H1 (cell line): Measurements from ENCODE around the gene APOL2. TPM values are rescaled to one million over a fixed set of nuclear protein-coding genes. Genes with fewer than 3 reads are reported as not detected.

Source experiments
- CTCF ChIA-PET: fragments of 300-600 bp; sonication (Branson Sonifier 250); formaldehyde crosslinking; loops from one replicate; lab custom pipeline; 2021; ENCODE audit not compliant: partially characterized antibody; lab: Charles Lee
- POLR2A ChIA-PET: fragments of 300-600 bp; sonication (Branson Sonifier 250); formaldehyde crosslinking; loops from one replicate; lab custom pipeline; 2021; ENCODE audit warnings: inconsistent platforms; ENCODE audit not compliant: partially characterized antibody; lab: Charles Lee
- DNase-seq, 2 experiments: peaks; one replicate each; pipeline versions ENCODE4 v3.0.0 to v3.0.0-alpha.2; 2010 to 2022; ENCODE audit warnings: low spot score in 2 of 2, low read depth in 1 of 2, mixed read lengths in 1 of 2
- FAIRE-seq: peaks from 2 replicates; lab custom pipeline; 2011; peaks lifted over from hg19 to GRCh38; lab: Jason Lieb, UNC
- H2AFZ ChIP-seq: 2 replicates; pipeline ENCODE4 v1.8.1; 2012; ENCODE audit warnings: low read length, inconsistent platforms
- H2AK5ac ChIP-seq: 2 replicates; pipeline ENCODE4 v1.6.1; 2013; ENCODE audit warnings: low read depth, low read length
- H2BK120ac ChIP-seq: replicated peaks from 2 replicates; pipeline ENCODE3; 2013; ENCODE audit warnings: low read depth, low read length, inconsistent platforms
- H2BK12ac ChIP-seq: 2 replicates; pipeline ENCODE4 v1.6.1; 2013; ENCODE audit warnings: low read depth, low read length
- H2BK15ac ChIP-seq: 2 replicates; pipeline ENCODE4 v1.6.1; 2013; ENCODE audit warnings: low read length
- H2BK20ac ChIP-seq: 2 replicates; pipeline ENCODE4 v1.6.1; 2013; ENCODE audit warnings: low read length
- H2BK5ac ChIP-seq: 2 replicates; pipeline ENCODE4 v1.6.1; 2013; ENCODE audit warnings: low read depth, low read length
- H3K14ac ChIP-seq: 2 replicates; pipeline ENCODE4 v1.6.1; 2013; ENCODE audit warnings: inconsistent platforms; ENCODE audit not compliant: insufficient read length
- H3K18ac ChIP-seq: 2 replicates; pipeline ENCODE4 v1.6.1; 2013; ENCODE audit warnings: low read length; ENCODE audit errors: extremely low read depth
- H3K23ac ChIP-seq: 2 replicates; pipeline ENCODE4 v1.6.1; 2013; ENCODE audit warnings: inconsistent platforms; ENCODE audit not compliant: insufficient read length
- H3K23me2 ChIP-seq: 2 replicates; pipeline ENCODE4 v1.6.1; 2013; ENCODE audit warnings: low read depth, low read length
- H3K27ac ChIP-seq: 2 replicates; pipeline ENCODE4 v1.6.1; 2011; ENCODE audit warnings: low read depth, low read length, inconsistent platforms
- H3K27me3 ChIP-seq, 4 experiments: replicated peaks in 1 of 4; 1 replicate in 1 of 4; 2 replicates in 3 of 4; pipeline versions ENCODE4 v1.6.1 to v1.8.1; 2011 to 2013; ENCODE audit warnings: low read length in 3 of 4, mild to moderate bottlenecking in 3 of 4, inconsistent platforms in 2 of 4, mixed read lengths in 2 of 4, moderate library complexity in 1 of 4; ENCODE audit not compliant: control insufficient read depth in 3 of 4, insufficient read depth in 3 of 4; ENCODE audit errors: extremely low read depth in 1 of 4
- H3K36me3 ChIP-seq, 4 experiments: 2 replicates each; pipeline versions ENCODE4 v1.6.1 to v1.8.1; 2011 to 2013; ENCODE audit warnings: mild to moderate bottlenecking in 4 of 4, low read length in 3 of 4, moderate library complexity in 2 of 4, control low read depth in 1 of 4, inconsistent platforms in 1 of 4; ENCODE audit not compliant: insufficient read depth in 4 of 4, control insufficient read depth in 2 of 4
- H3K4ac ChIP-seq: replicated peaks from 2 replicates; pipeline ENCODE3; 2013; ENCODE audit warnings: low read length, low read depth, mixed read lengths, inconsistent platforms; ENCODE audit not compliant: insufficient read length
- H3K4me1 ChIP-seq, 4 experiments: replicated peaks in 1 of 4; 1 replicate in 1 of 4; 2 replicates in 3 of 4; pipeline versions ENCODE4 v1.6.1 to v1.8.1; 2011 to 2013; ENCODE audit warnings: low read length in 3 of 4, inconsistent platforms in 2 of 4, mixed read lengths in 1 of 4; ENCODE audit not compliant: insufficient read depth in 4 of 4, control insufficient read depth in 3 of 4
- H3K4me2 ChIP-seq, 2 experiments: 2 replicates each; pipeline versions ENCODE4 v1.6.1 to v1.8.1; 2011 to 2013; ENCODE audit warnings: low read depth in 2 of 2, low read length in 2 of 2, control low read depth in 1 of 2, inconsistent platforms in 1 of 2, mild to moderate bottlenecking in 1 of 2; ENCODE audit not compliant: insufficient read depth in 1 of 2
- H3K4me3 ChIP-seq, 4 experiments: fragments of 200-600, 300-600 bp in 1 of 4; sonication (generic), shearing (Covaris generic), sonication (Bioruptor Twin) in 1 of 4; 2 replicates each; pipeline versions ENCODE4 v1.5.1 to v1.8.1; 2011 to 2016; ENCODE audit warnings: low read length in 4 of 4, low read depth in 3 of 4, control low read depth in 2 of 4, inconsistent platforms in 2 of 4, mild to moderate bottlenecking in 2 of 4, mixed read lengths in 1 of 4, moderate library complexity in 1 of 4; ENCODE audit not compliant: insufficient read depth in 2 of 4; ENCODE audit errors: extremely low read depth in 1 of 4
- H3K56ac ChIP-seq: replicated peaks from 2 replicates; pipeline ENCODE3; 2013; ENCODE audit warnings: low read depth, mild to moderate bottlenecking, mixed read lengths, low read length, inconsistent platforms; ENCODE audit not compliant: insufficient read length
- H3K79me1 ChIP-seq: 2 replicates; pipeline ENCODE4 v1.6.1; 2013; ENCODE audit warnings: low read depth, low read length, control low read depth
- H3K79me2 ChIP-seq, 2 experiments: 2 replicates each; pipeline versions ENCODE4 v1.6.1 to v1.8.1; 2012 to 2013; ENCODE audit warnings: low read length in 2 of 2, mild to moderate bottlenecking in 2 of 2, inconsistent platforms in 1 of 2; ENCODE audit not compliant: insufficient read depth in 2 of 2, control insufficient read depth in 1 of 2
- H3K9ac ChIP-seq, 4 experiments: replicated peaks in 1 of 4; 1 replicate in 1 of 4; 2 replicates in 3 of 4; pipeline versions ENCODE4 v1.6.1 to v1.8.1; 2011 to 2013; ENCODE audit warnings: low read depth in 3 of 4, low read length in 3 of 4, control low read depth in 2 of 4, mild to moderate bottlenecking in 2 of 4, moderate library complexity in 2 of 4, inconsistent platforms in 1 of 4; ENCODE audit errors: extremely low read depth in 1 of 4
- H3K9me3 ChIP-seq, 2 experiments: 2 replicates each; pipeline versions ENCODE4 v1.6.1 to v1.8.1; 2012 to 2013; ENCODE audit warnings: mild to moderate bottlenecking in 2 of 2, moderate library complexity in 2 of 2, control low read depth in 1 of 2, inconsistent platforms in 1 of 2, low read depth in 1 of 2, low read length in 1 of 2, mixed read lengths in 1 of 2; ENCODE audit not compliant: insufficient read depth in 2 of 2
- H4K20me1 ChIP-seq, 2 experiments: replicated peaks in 1 of 2; 2 replicates each; pipeline versions ENCODE3 to v1.8.1; 2011 to 2013; ENCODE audit warnings: inconsistent platforms in 2 of 2, low read length in 2 of 2, mild to moderate bottlenecking in 1 of 2; ENCODE audit not compliant: insufficient read depth in 2 of 2, control insufficient read depth in 1 of 2
- H4K5ac ChIP-seq: 2 replicates; pipeline ENCODE4 v1.6.1; 2013; ENCODE audit warnings: low read length, low read depth, mixed read lengths, inconsistent platforms; ENCODE audit not compliant: insufficient read length
- H4K8ac ChIP-seq: 2 replicates; pipeline ENCODE4 v1.8.0; 2013; ENCODE audit warnings: mild to moderate bottlenecking, moderate library complexity, low read length, inconsistent platforms; ENCODE audit not compliant: insufficient read depth; ENCODE audit errors: extremely low read depth
- H4K91ac ChIP-seq: replicated peaks from 2 replicates; pipeline ENCODE3; 2013; ENCODE audit warnings: low read length, mixed read lengths, inconsistent platforms; ENCODE audit not compliant: insufficient read length
- EP300 ChIP-seq, 2 experiments: IDR thresholded peaks; 1 replicate in 1 of 2; 2 replicates in 1 of 2; pipeline ENCODE4 v1.6.1; 2011 to 2012; ENCODE audit warnings: low read depth in 2 of 2, low read length in 2 of 2, mild to moderate bottlenecking in 2 of 2, borderline replicate concordance in 1 of 2, inconsistent platforms in 1 of 2, moderate library complexity in 1 of 2
- POLR2A ChIP-seq, 2 experiments: IDR thresholded peaks; 1 replicate in 1 of 2; 2 replicates in 1 of 2; pipeline ENCODE4 v1.6.1; 2011; ENCODE audit warnings: low read depth in 2 of 2, low read length in 2 of 2, mild to moderate bottlenecking in 2 of 2; ENCODE audit errors: control extremely low read depth in 1 of 2
- WGBS, 2 experiments: shearing (Covaris generic) in 1 of 2; methylation state at CpG; one replicate each; pipeline versions ENCODE4 v1.1.6 to v1.1.7; 2013 to 2015; ENCODE audit warnings: low lambda C conversion rate in 2 of 2, mixed read lengths in 2 of 2, inconsistent platforms in 1 of 2, low coverage in 1 of 2, missing lambda C conversion rate in 1 of 2; ENCODE audit not compliant: insufficient replicate concordance in 2 of 2, insufficient coverage in 1 of 2, insufficient read length in 1 of 2; ENCODE audit errors: extremely low coverage in 1 of 2, missing lambda C conversion rate in 1 of 2; 5-methylcytosine and 5-hydroxymethylcytosine counted together
- polyA plus RNA-seq, 7 experiments: library from polyadenylated mRNA; depleted of rRNA in 3 of 7; stranded (reverse) in 5 of 7; unstranded in 2 of 7; fragments of >200 nt in 5 of 7; fragments of 200-250 nt in 2 of 7; gene quantifications; 1 replicate in 5 of 7; 2 replicates in 1 of 7; 4 replicates in 1 of 7; pipeline versions ENCODE4 v1.2.1 to v1.2.3, GENCODE V29; 2011 to 2013; ENCODE audit warnings: missing spikeins in 2 of 7, mixed read lengths in 2 of 7
- total RNA-seq: library from RNA; stranded (reverse); fragmentation: NEBNext Ultra II Directional; extraction: Animal tissue kit (Norgen Biotek cat#: 25700); gene quantifications from 2 replicates; pipeline ENCODE4 v1.2.1, GENCODE V29; 2021

APOL2 gene
- total and polyA plus RNA-seq, 2 of the 8 experiments (the other 6 are each of a cell fraction or from before 2014, with no cell fraction given), result 8.1 to 11.0 TPM

DNA sequence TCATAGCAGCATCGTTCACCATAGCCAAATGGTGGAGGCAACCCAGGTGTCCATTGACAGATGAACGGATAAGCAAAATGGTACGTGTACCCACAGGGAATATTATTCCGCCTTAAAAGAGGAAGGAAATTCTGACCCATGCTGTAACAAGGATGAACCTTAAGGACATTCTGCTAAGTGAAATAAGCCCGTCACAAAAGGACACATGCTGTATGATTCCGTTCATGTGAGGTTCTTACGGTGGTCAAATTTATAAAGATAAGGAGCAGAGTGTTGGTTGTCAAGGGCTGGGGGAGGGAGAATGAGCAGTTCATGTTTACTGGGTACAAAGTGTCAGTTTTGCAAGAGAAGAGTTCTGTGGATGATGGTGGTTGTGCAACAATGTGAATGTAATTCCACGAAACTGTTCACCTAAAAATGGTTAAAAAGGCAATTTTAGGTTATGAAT, 39.9 kb upstream of the APOL2 start:
- no peak overlapping the region for H4K5ac ChIP-seq
- H3K4me3 ChIP-seq, result no peak overlapping the region
- no peak for FAIRE-seq
- 0 out of 2 replicates have a peak, but pooled peaks cover 1% of the 10 kb centered on the region for H3K23me2 ChIP-seq
- no peak overlapping the region for H2AK5ac ChIP-seq
- H2BK12ac ChIP-seq, result no peak overlapping the region
- peaks cover 0 to 4% of the 10 kb centered on the region in 2 experiments for H4K20me1 ChIP-seq
- H2AFZ ChIP-seq, result no peak overlapping the region
- no peaks in the 10 kb centered on the region for H3K9me3 ChIP-seq
- no peak overlapping the region for H3K27ac ChIP-seq
- H4K8ac ChIP-seq, result no peak overlapping the region
- no peaks in the 10 kb centered on the region for H3K79me1 ChIP-seq
- no peak overlapping the region for H2BK5ac ChIP-seq
- no peak overlapping the region for H3K23ac ChIP-seq
- TF ChIP-seq POLR2A (IDR thresholded peaks at IDR 0.05; ENCODE audit: control extremely low read depth in 1 of 2, low read depth in 2 of 2, low read length in 2 of 2) (peak in 1 of 2 experiments; percentile 27; a peak in 1 of 3 replicates), EP300 (IDR thresholded peaks at IDR 0.05; ENCODE audit: borderline replicate concordance in 1 of 2, low read depth in 2 of 2, low read length in 2 of 2) (no peak)
- H2BK20ac ChIP-seq, result no peak overlapping the region
- H3K56ac ChIP-seq, result no peak overlapping the region
- H3K18ac ChIP-seq, result no peak overlapping the region
- no peaks in the 10 kb centered on the region for H3K79me2 ChIP-seq
- peaks cover 14 to 27% (median 25%) of the 10 kb centered on the region in 4 experiments for H3K36me3 ChIP-seq
- H3K4me2 ChIP-seq, result no peak overlapping the region
- CTCF ChIA-PET, result interaction anchor here (1.4 to 4.5 kb wide), 15 partner anchors 9 to 93 kb away, joined by 3 to 20 read pairs (median 9); partner anchors contain the start of gene APOL2
- no peak overlapping the region for H3K4ac ChIP-seq
- H2BK120ac ChIP-seq, result no peak overlapping the region
- H3K27me3 ChIP-seq, result no peaks in the 10 kb centered on the region
- no peak overlapping the region for H3K9ac ChIP-seq
- H2BK15ac ChIP-seq, result no peak overlapping the region
- H4K91ac ChIP-seq, result no peak overlapping the region
- 92% methylated on average over 8 of the region's 8 CpGs; no CpG with 5 or more reads in 1 of the 2 experiments for WGBS, 2 experiments
- no peaks in the 10 kb centered on the region; a peak in 3 of 7 replicates for H3K4me1 ChIP-seq
- no peak overlapping the region for H3K14ac ChIP-seq
- POLR2A ChIA-PET, result interaction anchor here (1.2 to 2.1 kb wide), 3 partner anchors 8 to 231 kb away, joined by 3 to 7 read pairs (median 5); partner anchors contain the start of gene TXN2
- no peak for DNase-seq
